Kidney (tissue), 14 donors: Measurements from ENCODE around the gene RPA1. TPM values are rescaled to one million over a fixed set of nuclear protein-coding genes. Genes with fewer than 3 reads are reported as not detected.

Experiments used
- DNase-seq, 5 donors: peaks; one replicate each; pipeline ENCODE4 v3.0.0-alpha.2; 2013 to 2020
- FAIRE-seq: peaks from 2 replicates; lab custom pipeline; 2012; peaks lifted over from hg19 to GRCh38; lab: Jason Lieb, UNC
- H3K27ac ChIP-seq, 2 donors: one replicate each; pipeline ENCODE4 v1.7.0; 2013; ENCODE audit warnings: low read depth in 2 of 2, low read length in 2 of 2, inconsistent platforms in 1 of 2
- H3K27me3 ChIP-seq: one replicate; pipeline ENCODE4 v1.7.1; 2013; ENCODE audit warnings: low read length, inconsistent platforms; ENCODE audit not compliant: control insufficient read depth, insufficient read depth
- H3K36me3 ChIP-seq, 3 donors: one replicate each; pipeline versions ENCODE4 v1.7.0 to v1.7.1; 2013; ENCODE audit warnings: low read length in 3 of 3, control low read depth in 1 of 3, inconsistent platforms in 1 of 3; ENCODE audit not compliant: insufficient read depth in 3 of 3, control insufficient read depth in 2 of 3
- H3K4me1 ChIP-seq, 3 donors: one replicate each; pipeline versions ENCODE4 v1.7.0 to v1.7.1; 2013; ENCODE audit warnings: low read length in 3 of 3, inconsistent platforms in 1 of 3, low read depth in 1 of 3; ENCODE audit not compliant: control insufficient read depth in 2 of 3, insufficient read depth in 2 of 3
- H3K4me3 ChIP-seq, 3 donors: one replicate each; pipeline versions ENCODE4 v1.7.0 to v1.8.1; 2013; ENCODE audit warnings: low read length in 3 of 3, control low read depth in 1 of 3, inconsistent platforms in 1 of 3
- H3K9ac ChIP-seq, 3 donors: one replicate each; pipeline versions ENCODE4 v1.7.0 to v1.7.1; 2013; ENCODE audit warnings: low read length in 3 of 3, control low read depth in 1 of 3, inconsistent platforms in 1 of 3
- H3K9me3 ChIP-seq, 3 donors: one replicate each; pipeline versions ENCODE4 v1.7.0 to v1.7.1; 2013; ENCODE audit warnings: low read length in 3 of 3, control low read depth in 1 of 3, inconsistent platforms in 1 of 3; ENCODE audit not compliant: control insufficient read depth in 2 of 3, insufficient read depth in 1 of 3
- intact Hi-C: fragments of 100-400 bp; cut with DNase I; formaldehyde crosslinking; loops from one replicate; pipeline ENCODE4 v1.11.1; 2022
- polyA plus RNA-seq: library from polyadenylated mRNA; stranded (reverse); fragments of 350-450 nt; fragmentation: Illumina TruSeq; extraction: RNeasy Lipid Tissue Mini Kit (QIAGEN cat#74804); gene quantifications from one replicate; pipeline ENCODE4 v1.2.3, GENCODE V29; 2014; ENCODE audit warnings: low read depth, low replicate concordance; ENCODE audit not compliant: insufficient read depth
- total RNA-seq: library from RNA; stranded (reverse); fragmentation: NEBNext Ultra II Directional; extraction: Animal tissue kit (Norgen Biotek cat#: 25700); gene quantifications from one replicate; pipeline ENCODE4 v1.2.1, GENCODE V29; 2021
- TF ChIP-seq, protein P1 (sequence below): IDR thresholded peaks from 3 replicates; pipeline ENCODE4 v1.5.1; 2012; ENCODE audit warnings: mild to moderate bottlenecking, moderate library complexity, borderline replicate concordance; ENCODE audit not compliant: insufficient read depth; ENCODE audit errors: extremely low read depth
- donor health status: control.
- donor health status: control.
- donor health status: control.
- donor health status: control.
- donor health status: control.
- donor health status: DM: yes; HTN: yes; CAD: no.
- donor health status: Normal renal cell carcinoma (clear cell type).

Gene RPA1
- total and polyA plus RNA-seq, 2 donors from 2014 or later = 26.1 to 89.0 TPM

- intact Hi-C loops = no loop called here
- FAIRE-seq (no peak), DNase-seq (peak in 4 of 5 donors; percentile 29 to 66 (median 37))
Observed at GRCh38 chr17:1829216-1829591, 601 bp upstream of the RPA1 start.

DNA sequence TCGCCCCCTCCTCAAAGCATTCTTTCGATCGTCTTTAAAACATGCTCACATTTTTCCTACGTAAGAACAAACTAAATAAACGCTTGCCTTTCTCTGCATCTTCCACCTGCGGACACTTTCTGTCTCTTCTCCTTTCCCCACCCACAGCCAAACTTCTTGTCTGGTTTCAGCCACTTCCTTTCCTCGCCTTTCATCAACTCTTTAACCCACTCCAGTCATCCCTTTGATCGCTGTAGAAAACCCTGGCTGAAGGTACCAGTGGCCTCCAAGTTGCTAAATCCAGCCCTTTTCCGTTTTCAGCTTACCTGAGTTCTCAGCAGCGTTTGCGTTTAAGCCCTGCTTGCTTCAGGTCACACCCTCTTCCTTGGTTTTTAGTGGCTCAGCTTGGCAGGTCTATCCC is 483 bp downstream of the RPA1 start:
- peaks cover 0 to 4% (median 0%) of the 10 kb centered on the region in 3 donors for H3K36me3 ChIP-seq
- intact Hi-C loops = no loop called here
- H3K4me3 ChIP-seq = peak overlapping the region; percentile 73 to 90 (median 82)
- H3K9me3 ChIP-seq = no peaks in the 10 kb centered on the region
- TF ChIP-seq, protein P1, sequence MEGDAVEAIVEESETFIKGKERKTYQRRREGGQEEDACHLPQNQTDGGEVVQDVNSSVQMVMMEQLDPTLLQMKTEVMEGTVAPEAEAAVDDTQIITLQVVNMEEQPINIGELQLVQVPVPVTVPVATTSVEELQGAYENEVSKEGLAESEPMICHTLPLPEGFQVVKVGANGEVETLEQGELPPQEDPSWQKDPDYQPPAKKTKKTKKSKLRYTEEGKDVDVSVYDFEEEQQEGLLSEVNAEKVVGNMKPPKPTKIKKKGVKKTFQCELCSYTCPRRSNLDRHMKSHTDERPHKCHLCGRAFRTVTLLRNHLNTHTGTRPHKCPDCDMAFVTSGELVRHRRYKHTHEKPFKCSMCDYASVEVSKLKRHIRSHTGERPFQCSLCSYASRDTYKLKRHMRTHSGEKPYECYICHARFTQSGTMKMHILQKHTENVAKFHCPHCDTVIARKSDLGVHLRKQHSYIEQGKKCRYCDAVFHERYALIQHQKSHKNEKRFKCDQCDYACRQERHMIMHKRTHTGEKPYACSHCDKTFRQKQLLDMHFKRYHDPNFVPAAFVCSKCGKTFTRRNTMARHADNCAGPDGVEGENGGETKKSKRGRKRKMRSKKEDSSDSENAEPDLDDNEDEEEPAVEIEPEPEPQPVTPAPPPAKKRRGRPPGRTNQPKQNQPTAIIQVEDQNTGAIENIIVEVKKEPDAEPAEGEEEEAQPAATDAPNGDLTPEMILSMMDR = no peak
- peaks cover 2 to 7% (median 6%) of the 10 kb centered on the region in 3 donors for H3K4me1 ChIP-seq
- no peak for FAIRE-seq
- H3K27ac ChIP-seq = peak overlapping the region; percentile 67 to 76
- H3K9ac ChIP-seq = peak overlapping the region; percentile 55 to 92 (median 88)
- no peaks in the 10 kb centered on the region for H3K27me3 ChIP-seq
- DNase-seq = peak in 3 of 5 donors; percentile 18 to 52 (median 39)

More at GRCh38 chr17:1829216-1829591, 601 bp upstream of the RPA1 start:
- H3K36me3 ChIP-seq = peaks cover 0 to 4% (median 0%) of the 10 kb centered on the region in 3 donors
- H3K9ac ChIP-seq = peak overlapping the region in 2 of 3 donors; percentile 69 to 77
- H3K27me3 ChIP-seq = no peaks in the 10 kb centered on the region
- TF ChIP-seq, protein P1 = no peak
- H3K9me3 ChIP-seq = no peaks in the 10 kb centered on the region
- peaks cover 2 to 7% (median 6%) of the 10 kb centered on the region in 3 donors for H3K4me1 ChIP-seq
- peak overlapping the region; percentile 77 to 86 (median 82) for H3K4me3 ChIP-seq
- H3K27ac ChIP-seq = peak overlapping the region; percentile 55 to 61

DNA sequence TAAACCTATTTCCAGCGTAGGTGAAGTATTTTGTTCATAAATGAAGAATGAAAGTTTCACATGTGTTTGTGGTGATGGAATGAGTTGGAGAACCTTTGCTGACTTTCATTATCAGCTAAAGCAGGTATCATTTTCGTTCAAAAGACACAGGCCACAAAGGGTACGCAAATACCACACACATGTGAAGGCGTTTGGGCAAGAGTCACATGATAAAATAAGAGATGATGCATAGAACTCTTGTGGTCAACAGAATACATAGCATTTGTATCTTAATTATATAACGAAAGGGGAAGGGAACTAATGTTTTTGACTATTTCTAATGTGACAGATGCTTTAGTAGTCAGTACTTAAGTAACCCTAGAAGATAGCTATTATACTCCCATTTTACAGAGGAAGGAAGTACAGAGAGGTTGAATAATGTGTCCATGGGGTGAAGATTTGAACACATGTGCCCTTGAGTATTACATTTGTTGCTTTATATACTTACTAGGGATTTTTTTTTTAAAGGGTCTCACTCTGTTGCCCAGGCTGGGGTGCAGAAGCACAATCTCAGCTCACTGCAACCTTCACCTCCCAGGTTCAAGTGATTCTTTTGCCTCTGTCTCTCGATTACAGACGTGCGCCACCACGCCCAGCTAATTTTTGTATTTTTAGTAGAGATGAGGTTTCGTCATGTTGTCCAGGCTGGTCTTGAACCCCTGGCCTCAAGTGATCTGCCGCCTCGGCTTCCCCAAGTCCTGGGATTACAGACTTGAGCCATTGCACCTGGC is 4.8 kb downstream of the RPA1 start:
- intact Hi-C loops = no loop called here

More for the DNA sequence above, 4.8 kb downstream of the RPA1 start:
- Histone ChIP-seq H3K27me3 (no peaks in the 10 kb centered on the region), H3K9ac (no peak overlapping the region), H3K27ac (no peak overlapping the region), H3K36me3 (no peaks in the 10 kb centered on the region), H3K4me1 (peaks cover 0 to 3% (median 0%) of the 10 kb centered on the region in 3 donors), H3K9me3 (no peaks in the 10 kb centered on the region), H3K4me3 (no peak overlapping the region)
- DNase-seq (no peak), FAIRE-seq (no peak)
- TF ChIP-seq, protein P1 = no peak
